Left lobe of liver (tissue), 2 donors: ENCODE measurements around the gene FCMR. TPM values are rescaled to one million over a fixed set of nuclear protein-coding genes. Genes with fewer than 3 reads are reported as not detected.

Experiments
- ATAC-seq: fragments of 200-7000 bp; cut with Tn5 transposase; one replicate; pipeline ENCODE4 v1.9.1; 2020; ENCODE audit warnings: mild to moderate bottlenecking, moderate library complexity
- DNase-seq: peaks from one replicate; pipeline ENCODE4 v3.0.0-alpha.2; 2020; ENCODE audit warnings: low spot score
- total RNA-seq: library from RNA; stranded (reverse); gene quantifications from one replicate; pipeline ENCODE4 v1.2.1, GENCODE V29; 2021
- donor health status: DM: no; HTN: no; CAD: no; lungs with moderate emphysema.
- donor health status: DM: no; HTN: yes; CAD: no.

FCMR gene
- total RNA-seq, 1 donor from 2014 or later: 1.3 TPM

- peak; percentile 68 for DNase-seq
- peak; percentile 79 for ATAC-seq
Measured at GRCh38 chr1:206951318-206952100, 29.8 kb upstream of the FCMR start.

- peak; percentile 2 for ATAC-seq
Measured at GRCh38 chr1:206949641-206950040, 27.9 kb upstream of the FCMR start.

GRCh38 chr1:206949208-206949607, 27.5 kb upstream of the FCMR start:
- ATAC-seq (peak; percentile 54), DNase-seq (peak; percentile 75)

More at GRCh38 chr1:206949641-206950040, 27.9 kb upstream of the FCMR start:
- no peak for DNase-seq

GRCh38 chr1:206947255-206947654, 25.5 kb upstream of the FCMR start:
- DNase-seq (no peak), ATAC-seq (no peak)

GRCh38 chr1:206946261-206946660, 24.5 kb upstream of the FCMR start, which contains the start of gene PIGR:
TSS of gene PIGR (minus strand) at chr1:206946466. CDS start at chr1:206940531, 5,935 bp downstream.
- ATAC-seq (peak; percentile 85), DNase-seq (peak; percentile 79)

GRCh38 chr1:206945779-206946178, 24.0 kb upstream of the FCMR start:
- DNase-seq (no peak), ATAC-seq (no peak)

GRCh38 chr1:206944703-206945102, 23.0 kb upstream of the FCMR start:
- ATAC-seq: no peak
- no peak for DNase-seq

- DNase-seq: peak; percentile 60
- ATAC-seq: peak; percentile 58
Measured at GRCh38 chr1:206941766-206942418, 20.2 kb upstream of the FCMR start.

- no peak for ATAC-seq
Measured at GRCh38 chr1:206940588-206940936, 18.8 kb upstream of the FCMR start.

GRCh38 chr1:206939841-206940587, 18.3 kb upstream of the FCMR start:
- DNase-seq (no peak), ATAC-seq (peak; percentile 30)

More at GRCh38 chr1:206940588-206940936, 18.8 kb upstream of the FCMR start:
- no peak for DNase-seq

GRCh38 chr1:206939131-206939530, 17.4 kb upstream of the FCMR start:
- no peak for ATAC-seq
- no peak for DNase-seq

- no peak for DNase-seq
- ATAC-seq: no peak
Measured at GRCh38 chr1:206937425-206937824, 15.7 kb upstream of the FCMR start.

GRCh38 chr1:206935491-206936067, 13.8 kb upstream of the FCMR start:
- DNase-seq (peak; percentile 81), ATAC-seq (peak; percentile 98)

- ATAC-seq: peak; percentile 52
- no peak for DNase-seq
Measured at GRCh38 chr1:206933333-206933945, 11.7 kb upstream of the FCMR start.

GRCh38 chr1:206932177-206932576, 10.4 kb upstream of the FCMR start:
- no peak for DNase-seq
- no peak for ATAC-seq

- DNase-seq (no peak), ATAC-seq (no peak)
Measured at GRCh38 chr1:206931709-206932108, 10.0 kb upstream of the FCMR start.

GRCh38 chr1:206930210-206930798, 8.6 kb upstream of the FCMR start:
- ATAC-seq: no peak

GRCh38 chr1:206929524-206929923, 7.8 kb upstream of the FCMR start:
- DNase-seq (no peak), ATAC-seq (no peak)

More at GRCh38 chr1:206930210-206930798, 8.6 kb upstream of the FCMR start:
- DNase-seq: no peak

GRCh38 chr1:206926286-206926685, 4.5 kb upstream of the FCMR start:
- DNase-seq: no peak
- peak; percentile 75 for ATAC-seq

- no peak for DNase-seq
- peak; percentile 77 for ATAC-seq
Measured at GRCh38 chr1:206925106-206925736, 3.5 kb upstream of the FCMR start.
